SK-N-SH (cell line): ENCODE measurements around the gene NRBP1. TPM values are rescaled to one million over a fixed set of nuclear protein-coding genes. Genes with fewer than 3 reads are reported as not detected.

Experiments
- CTCF ChIA-PET: fragments of 300-600, 350-600 bp; formaldehyde crosslinking; extraction: SDS; loops from one replicate; lab custom pipeline; 2021; lab: Yijun Ruan, JAX
- POLR2A ChIA-PET: fragments of 350-600 bp; sonication (Branson Sonifier 250); formaldehyde crosslinking; extraction: SDS; loops from one replicate; lab custom pipeline; 2020; ENCODE audit warnings: antibody characterized with exemption, inconsistent platforms; lab: Yijun Ruan, JAX
- DNase-seq: peaks from one replicate; pipeline ENCODE4 v3.0.0; 2012
- H2AFZ ChIP-seq: fragments of 200-600 bp; sonication (generic); 2 replicates; pipeline ENCODE4 v1.8.1; 2016; ENCODE audit warnings: antibody characterized with exemption, mild to moderate bottlenecking, low read depth
- H3F3A ChIP-seq: fragments of 200-600 bp; sonication (generic); replicated peaks from 2 replicates; pipeline ENCODE3; 2016; ENCODE audit warnings: antibody characterized with exemption, mild to moderate bottlenecking; ENCODE audit not compliant: insufficient read depth
- H3K27ac ChIP-seq, 2 experiments: fragments of 200-500 bp in 1 of 2; fragments of 200-600 bp in 1 of 2; sonication (Bioruptor generic) in 1 of 2; sonication (generic), shearing (Covaris generic) in 1 of 2; 2 replicates each; pipeline versions ENCODE4 v1.5.1 to v1.6.1; 2014 to 2016; ENCODE audit warnings: low read depth in 2 of 2, inconsistent platforms in 1 of 2, low read length in 1 of 2, mild to moderate bottlenecking in 1 of 2, mixed read lengths in 1 of 2
- H3K27me3 ChIP-seq: fragments of 200-600 bp; sonication (generic), shearing (Covaris generic); 2 replicates; pipeline ENCODE4 v1.6.1; 2016; ENCODE audit warnings: mixed run types; ENCODE audit not compliant: insufficient read depth
- H3K36me3 ChIP-seq, 2 experiments: fragments of 200-500 bp in 1 of 2; fragments of 200-600 bp in 1 of 2; sonication (Bioruptor generic) in 1 of 2; sonication (generic) in 1 of 2; replicated peaks in 1 of 2; 2 replicates each; pipeline versions ENCODE3 to v1.5.1; 2014 to 2016; ENCODE audit warnings: low read length in 1 of 2, mild to moderate bottlenecking in 1 of 2; ENCODE audit not compliant: insufficient read depth in 2 of 2, control insufficient read depth in 1 of 2
- H3K4me1 ChIP-seq, 2 experiments: fragments of 200-500 bp in 1 of 2; fragments of 200-600 bp in 1 of 2; sonication (Bioruptor generic) in 1 of 2; sonication (generic), shearing (Covaris generic) in 1 of 2; 2 replicates each; pipeline versions ENCODE4 v1.5.1 to v1.6.1; 2014 to 2016; ENCODE audit warnings: low read depth in 1 of 2, low read length in 1 of 2, mixed run types in 1 of 2; ENCODE audit not compliant: insufficient read depth in 2 of 2, control insufficient read depth in 1 of 2
- H3K4me2 ChIP-seq: fragments of 200-600 bp; sonication (generic), shearing (Covaris generic); 2 replicates; pipeline ENCODE4 v1.6.1; 2017; ENCODE audit warnings: mixed run types
- H3K4me3 ChIP-seq, 2 experiments: fragments of 200-500 bp in 1 of 2; fragments of 200-600 bp in 1 of 2; sonication (Bioruptor generic) in 1 of 2; sonication (generic), shearing (Covaris generic) in 1 of 2; 2 replicates each; pipeline versions ENCODE4 v1.5.1 to v1.8.1; 2014 to 2016; ENCODE audit warnings: low read depth in 2 of 2, inconsistent platforms in 1 of 2, low read length in 1 of 2, mild to moderate bottlenecking in 1 of 2, mixed read lengths in 1 of 2, moderate library complexity in 1 of 2
- H3K79me2 ChIP-seq: fragments of 200-600 bp; sonication (generic); 2 replicates; pipeline ENCODE4 v1.8.1; 2017; ENCODE audit warnings: mild to moderate bottlenecking; ENCODE audit not compliant: insufficient read depth
- H3K9ac ChIP-seq: fragments of 200-600 bp; sonication (generic); 2 replicates; pipeline ENCODE4 v1.6.1; 2017; ENCODE audit warnings: mixed run types
- H3K9me2 ChIP-seq: fragments of 200-600 bp; sonication (generic); 2 replicates; pipeline ENCODE4 v1.6.1; 2017; ENCODE audit warnings: mixed run types
- H3K9me3 ChIP-seq: fragments of 200-600 bp; sonication (generic); 2 replicates; pipeline ENCODE4 v1.6.1; 2017; ENCODE audit warnings: mixed run types, mild to moderate bottlenecking, moderate library complexity
- H4K20me1 ChIP-seq: fragments of 200-600 bp; sonication (generic); 2 replicates; pipeline ENCODE4 v1.6.1; 2017; ENCODE audit warnings: mild to moderate bottlenecking, mixed run types; ENCODE audit not compliant: insufficient read depth
- CHD2 ChIP-seq: fragments of 150-350 bp; IDR thresholded peaks from 2 replicates; pipeline ENCODE4 v1.6.1; 2018; ENCODE audit warnings: low read length; ENCODE audit not compliant: partially characterized antibody
- EP300 ChIP-seq, 2 experiments: IDR thresholded peaks; 2 replicates each; pipeline versions ENCODE4 v1.4.0 to v1.6.1; 2012; ENCODE audit warnings: borderline replicate concordance in 1 of 2, low read depth in 1 of 2, low read length in 1 of 2
- FOXJ3 ChIP-seq: sonication (generic); formaldehyde crosslinking; IDR thresholded peaks from 2 replicates; pipeline ENCODE4 v1.5.1; 2020; ENCODE audit warnings: mild to moderate bottlenecking, missing genetic modification reagents
- FOXM1 ChIP-seq: IDR thresholded peaks from 2 replicates; pipeline ENCODE4 v1.4.0; 2012; ENCODE audit warnings: low read depth, mild to moderate bottlenecking
- GABPA ChIP-seq: IDR thresholded peaks from 2 replicates; pipeline ENCODE4 v1.4.0; 2012; ENCODE audit warnings: low read depth, mild to moderate bottlenecking
- JUND ChIP-seq: IDR thresholded peaks from 2 replicates; pipeline ENCODE4 v1.4.0; 2012
- MEF2A ChIP-seq: IDR thresholded peaks from 2 replicates; pipeline ENCODE4 v1.4.0; 2012; ENCODE audit warnings: low read depth, borderline replicate concordance
- RFX5 ChIP-seq: IDR thresholded peaks from 2 replicates; pipeline ENCODE4 v1.6.1; 2012; ENCODE audit warnings: mild to moderate bottlenecking, improper control_type of control experiment, low read length
- RXRA ChIP-seq: IDR thresholded peaks from 2 replicates; pipeline ENCODE4 v1.4.0; 2012; ENCODE audit warnings: low read depth, mild to moderate bottlenecking, borderline replicate concordance
- SIN3A ChIP-seq: IDR thresholded peaks from 2 replicates; pipeline ENCODE4 v1.6.1; 2012; ENCODE audit warnings: low read depth, mild to moderate bottlenecking, low read length, moderate library complexity, borderline replicate concordance
- SMC3 ChIP-seq: IDR thresholded peaks from 2 replicates; pipeline ENCODE4 v1.6.1; 2012; ENCODE audit warnings: low read depth, low read length, improper control_type of control experiment
- TAF1 ChIP-seq: IDR thresholded peaks from 2 replicates; pipeline ENCODE4 v1.6.1; 2012; ENCODE audit warnings: low read depth, mild to moderate bottlenecking, low read length, moderate library complexity, borderline replicate concordance
- TCF12 ChIP-seq: IDR thresholded peaks from 2 replicates; pipeline ENCODE4 v1.4.0; 2012
- YY1 ChIP-seq: IDR thresholded peaks from 2 replicates; pipeline ENCODE4 v1.4.0; 2012; ENCODE audit warnings: low read depth, mild to moderate bottlenecking
- WGBS: methylation state at CpG from one replicate; pipeline ENCODE4 v1.1.6; 2017; ENCODE audit warnings: low lambda C conversion rate; 5-methylcytosine and 5-hydroxymethylcytosine counted together
- polyA plus RNA-seq, 3 experiments: library from polyadenylated mRNA; depleted of rRNA; stranded (reverse); fragments of >200 nt; gene quantifications; 2 replicates each; pipeline ENCODE4 v1.2.3, GENCODE V29; 2012
- TF ChIP-seq, protein P1 (sequence below): IDR thresholded peaks from 2 replicates; pipeline ENCODE4 v1.4.0; 2012; ENCODE audit warnings: low read depth, borderline replicate concordance
- TF ChIP-seq, protein P2 (sequence below): IDR thresholded peaks from 2 replicates; pipeline ENCODE4; 2012
- TF ChIP-seq, protein P3 (sequence below): fragments of 150-350 bp; IDR thresholded peaks from 2 replicates; pipeline ENCODE4 v1.6.1; 2017; ENCODE audit warnings: antibody characterized with exemption, low read length, low read depth, borderline replicate concordance

NRBP1 gene
- polyA plus RNA-seq, 1 of the 3 experiments (the other 2 are of a cell fraction), result 182 TPM

DNA sequence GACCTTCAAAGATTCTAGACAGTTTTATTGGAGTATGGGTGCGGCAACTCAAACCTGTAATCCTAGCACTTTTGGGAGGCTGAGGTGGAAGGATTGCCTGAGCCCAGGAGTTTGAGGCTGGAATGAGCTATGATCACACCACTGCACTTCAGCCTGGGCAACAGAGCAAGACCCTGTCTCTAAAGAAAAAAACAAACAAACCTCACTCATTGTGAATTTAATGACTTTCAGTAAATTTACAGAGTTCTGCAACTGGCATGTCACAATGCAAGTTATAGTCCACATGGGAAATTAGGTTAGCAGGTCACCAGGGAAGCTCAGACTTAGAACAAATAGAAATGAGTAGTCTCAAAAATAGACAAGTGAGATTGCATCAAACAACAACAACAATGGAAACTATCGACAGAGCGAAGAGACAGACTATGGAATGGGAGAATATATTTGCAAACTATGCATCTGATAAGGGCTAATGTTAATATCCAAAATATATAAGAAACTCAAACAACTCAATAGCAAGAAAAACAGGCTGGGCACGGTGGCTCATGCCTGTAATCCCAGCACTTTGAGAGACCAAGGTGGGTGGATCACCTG, 6.7 kb upstream of the NRBP1 start:
- Histone ChIP-seq H3K9me3 (no peaks in the 10 kb centered on the region), H3K79me2 (no peaks in the 10 kb centered on the region), H3F3A (no peaks in the 10 kb centered on the region), H3K27ac (no peak overlapping the region), H2AFZ (no peak overlapping the region), H3K4me3 (no peak overlapping the region), H3K9ac (no peak overlapping the region), H4K20me1 (no peaks in the 10 kb centered on the region), H3K27me3 (no peaks in the 10 kb centered on the region), H3K9me2 (no peaks in the 10 kb centered on the region), H3K36me3 (no peaks in the 10 kb centered on the region), H3K4me2 (no peak overlapping the region), H3K4me1 (no peaks in the 10 kb centered on the region)
- ChIA-PET POLR2A (interaction anchor here (1.5 kb wide), 1 partner anchor 13 kb away, joined by 5 read pairs; the partner anchor contains the start of gene PPM1G), CTCF (interaction anchor here (1.0 to 2.6 kb wide), 3 partner anchors 12 to 262 kb away, joined by 3 to 8 read pairs (median 4); partner anchors contain the start of gene PPM1G)
- WGBS, result 78% methylated on average over 4 of the region's 4 CpGs
- TF ChIP-seq RFX5 (no peak), YY1 (no peak), SMC3 (no peak), CHD2 (no peak), FOXM1 (no peak), TAF1 (no peak), SIN3A (no peak), GABPA (no peak), JUND (no peak), FOXJ3 (CRISPR knock-in tag) (no peak), MEF2A (no peak), TCF12 (no peak), RXRA (no peak), EP300 (IDR thresholded peaks at IDR 0.05; ENCODE audit: borderline replicate concordance in 1 of 2, low read depth in 1 of 2, low read length in 1 of 2) (no peak)
- TF ChIP-seq, protein P1, sequence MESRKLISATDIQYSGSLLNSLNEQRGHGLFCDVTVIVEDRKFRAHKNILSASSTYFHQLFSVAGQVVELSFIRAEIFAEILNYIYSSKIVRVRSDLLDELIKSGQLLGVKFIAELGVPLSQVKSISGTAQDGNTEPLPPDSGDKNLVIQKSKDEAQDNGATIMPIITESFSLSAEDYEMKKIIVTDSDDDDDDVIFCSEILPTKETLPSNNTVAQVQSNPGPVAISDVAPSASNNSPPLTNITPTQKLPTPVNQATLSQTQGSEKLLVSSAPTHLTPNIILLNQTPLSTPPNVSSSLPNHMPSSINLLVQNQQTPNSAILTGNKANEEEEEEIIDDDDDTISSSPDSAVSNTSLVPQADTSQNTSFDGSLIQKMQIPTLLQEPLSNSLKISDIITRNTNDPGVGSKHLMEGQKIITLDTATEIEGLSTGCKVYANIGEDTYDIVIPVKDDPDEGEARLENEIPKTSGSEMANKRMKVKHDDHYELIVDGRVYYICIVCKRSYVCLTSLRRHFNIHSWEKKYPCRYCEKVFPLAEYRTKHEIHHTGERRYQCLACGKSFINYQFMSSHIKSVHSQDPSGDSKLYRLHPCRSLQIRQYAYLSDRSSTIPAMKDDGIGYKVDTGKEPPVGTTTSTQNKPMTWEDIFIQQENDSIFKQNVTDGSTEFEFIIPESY, result no peak
- TF ChIP-seq, protein P2, sequence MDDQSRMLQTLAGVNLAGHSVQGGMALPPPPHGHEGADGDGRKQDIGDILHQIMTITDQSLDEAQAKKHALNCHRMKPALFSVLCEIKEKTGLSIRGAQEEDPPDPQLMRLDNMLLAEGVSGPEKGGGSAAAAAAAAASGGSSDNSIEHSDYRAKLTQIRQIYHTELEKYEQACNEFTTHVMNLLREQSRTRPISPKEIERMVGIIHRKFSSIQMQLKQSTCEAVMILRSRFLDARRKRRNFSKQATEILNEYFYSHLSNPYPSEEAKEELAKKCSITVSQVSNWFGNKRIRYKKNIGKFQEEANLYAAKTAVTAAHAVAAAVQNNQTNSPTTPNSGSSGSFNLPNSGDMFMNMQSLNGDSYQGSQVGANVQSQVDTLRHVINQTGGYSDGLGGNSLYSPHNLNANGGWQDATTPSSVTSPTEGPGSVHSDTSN, result no peak
- TF ChIP-seq, protein P3, sequence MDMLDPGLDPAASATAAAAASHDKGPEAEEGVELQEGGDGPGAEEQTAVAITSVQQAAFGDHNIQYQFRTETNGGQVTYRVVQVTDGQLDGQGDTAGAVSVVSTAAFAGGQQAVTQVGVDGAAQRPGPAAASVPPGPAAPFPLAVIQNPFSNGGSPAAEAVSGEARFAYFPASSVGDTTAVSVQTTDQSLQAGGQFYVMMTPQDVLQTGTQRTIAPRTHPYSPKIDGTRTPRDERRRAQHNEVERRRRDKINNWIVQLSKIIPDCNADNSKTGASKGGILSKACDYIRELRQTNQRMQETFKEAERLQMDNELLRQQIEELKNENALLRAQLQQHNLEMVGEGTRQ, result no peak
- DNase-seq, result no peak
